GM10266 (cell line): ENCODE data around the gene MCAM.
A peak's percentile ranks its signal among the peaks of the same experiment; 100 is the strongest.

Source experiments
- DNase-seq: peaks from one replicate; pipeline ENCODE4 v3.0.0; 2012; ENCODE audit errors: extremely low spot score
- CTCF ChIP-seq: IDR thresholded peaks from 2 replicates; pipeline ENCODE4 v1.5.1; 2012; ENCODE audit warnings: mild to moderate bottlenecking, low read depth; ENCODE audit not compliant: control insufficient read depth, insufficient read depth; ENCODE audit errors: missing control alignments

Gene MCAM

GRCh38 chr11:119290894-119291497, 25.9 kb downstream of the MCAM start:
- DNase-seq = no peak
- TF ChIP-seq CTCF = no peak

DNA sequence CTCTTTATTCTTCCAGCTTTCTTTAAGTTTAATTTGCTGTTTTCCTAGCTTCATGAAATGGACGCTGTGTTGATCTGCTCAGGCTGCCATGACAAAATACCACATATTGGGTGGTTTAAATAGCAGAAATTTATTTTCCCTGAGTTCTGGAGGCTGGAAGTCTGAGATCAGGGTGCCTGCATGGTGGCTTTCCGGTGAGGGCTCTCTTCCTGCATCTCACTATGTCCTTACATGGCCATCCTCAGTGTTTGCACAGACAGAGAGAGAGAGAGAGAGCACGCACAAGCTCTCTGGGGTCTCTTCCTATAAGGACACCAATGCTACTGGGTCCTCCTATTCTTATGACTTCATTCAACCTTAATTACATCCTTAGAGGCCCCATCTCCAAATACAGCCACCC, 28.7 kb downstream of the MCAM start:
- DNase-seq = no peak

GRCh38 chr11:119285431-119285830, 31.5 kb downstream of the MCAM start:
- no peak for TF ChIP-seq CTCF
- DNase-seq = no peak

More for the DNA sequence above, 28.7 kb downstream of the MCAM start:
- no peak for TF ChIP-seq CTCF

DNA sequence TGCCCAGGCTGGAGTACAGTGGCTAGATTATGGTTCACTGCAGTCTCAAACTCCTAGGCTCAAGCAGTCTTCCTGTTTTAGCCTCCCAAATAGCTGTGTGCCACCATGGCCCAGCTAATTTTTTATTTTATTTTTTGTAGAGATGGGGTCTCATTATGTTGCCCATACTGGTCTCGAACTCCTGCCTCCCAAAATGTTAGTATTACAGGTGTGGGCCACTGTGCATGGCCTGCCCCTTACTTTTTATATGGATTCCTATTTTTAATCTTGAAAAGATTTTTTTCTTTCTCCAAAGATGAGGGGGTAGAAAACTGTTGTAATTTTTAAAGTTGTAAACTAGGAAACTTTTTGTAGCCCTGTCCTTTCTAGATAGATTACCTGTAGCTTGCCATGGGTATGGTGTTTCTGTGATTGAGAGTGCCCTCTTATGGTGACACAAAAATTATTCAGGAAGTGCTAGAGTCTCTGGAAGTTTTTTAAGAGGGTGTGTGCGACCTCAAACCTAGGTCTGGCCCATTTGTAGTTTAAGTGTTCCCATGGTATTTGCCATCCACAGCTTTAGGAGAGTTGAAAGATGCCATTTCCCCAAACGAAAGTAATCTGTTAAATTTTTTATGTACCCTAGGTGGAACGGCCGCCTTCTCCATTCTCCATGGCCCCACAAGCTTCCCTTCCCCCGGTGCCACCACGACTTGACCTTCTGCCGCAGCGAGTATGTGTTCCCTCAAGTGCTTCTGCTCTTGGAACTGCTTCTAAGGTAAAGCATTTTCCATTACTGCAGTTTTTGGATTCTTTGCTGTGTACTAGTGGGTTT, 32.4 kb downstream of the MCAM start:
- TF ChIP-seq CTCF = peak; percentile 54
- DNase-seq = peak; percentile 58

DNA sequence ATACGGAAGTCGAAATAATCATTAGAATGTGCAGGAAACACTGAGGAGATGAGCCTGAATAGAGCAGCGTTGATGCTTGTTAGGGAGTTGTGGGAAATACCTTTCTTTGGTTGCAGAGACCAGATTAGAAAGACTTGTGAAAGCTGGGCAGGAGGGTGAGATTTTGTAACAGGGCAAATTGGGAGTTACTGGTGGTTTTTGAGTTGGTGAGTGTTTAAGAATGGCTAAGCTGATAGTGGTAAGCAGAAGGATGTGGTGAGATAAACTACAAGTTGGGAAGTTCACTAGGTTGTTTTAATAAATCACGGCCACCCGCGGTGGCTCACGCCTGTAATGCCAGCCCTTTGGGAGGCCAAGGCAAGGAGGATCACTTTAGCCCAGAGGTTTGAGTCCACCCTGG, 34.4 kb downstream of the MCAM start:
- TF ChIP-seq CTCF = no peak
- DNase-seq = no peak

DNA sequence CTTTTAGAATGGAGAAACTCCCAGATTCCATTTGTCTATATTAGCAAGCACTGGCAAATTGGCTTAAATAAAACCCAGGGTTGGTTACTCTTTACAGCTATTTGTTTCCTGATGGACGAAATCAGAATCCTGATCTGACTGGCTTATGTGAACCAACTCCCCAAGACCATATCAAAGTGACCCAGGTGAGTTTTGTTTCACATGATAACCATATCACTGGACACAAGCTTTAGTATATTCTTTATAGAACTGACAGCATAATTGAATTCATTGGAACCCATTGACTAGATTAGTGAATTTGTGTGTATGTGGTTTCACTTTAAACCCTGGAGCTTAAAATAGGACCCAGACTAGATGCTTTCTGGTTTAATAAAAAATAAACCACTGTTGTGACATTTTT, 39.3 kb downstream of the MCAM start:
- no peak for TF ChIP-seq CTCF
- no peak for DNase-seq

DNA sequence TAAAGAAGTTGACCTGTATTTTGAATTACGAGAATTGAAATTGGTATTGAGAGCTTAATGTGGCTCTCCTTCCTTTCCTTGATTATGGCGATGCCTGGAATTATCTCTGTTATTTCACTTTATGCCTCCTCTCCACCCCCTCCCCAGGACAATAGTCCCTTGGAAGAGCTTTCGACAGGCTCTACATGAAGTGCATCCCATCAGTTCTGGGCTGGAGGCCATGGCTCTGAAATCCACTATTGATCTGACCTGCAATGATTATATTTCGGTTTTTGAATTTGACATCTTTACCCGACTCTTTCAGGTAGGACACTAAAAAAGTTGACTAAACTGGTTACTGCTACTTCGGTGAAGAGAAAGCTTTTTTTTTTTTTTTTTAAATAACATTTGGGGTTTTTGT, 43.2 kb downstream of the MCAM start:
- no peak for DNase-seq
- no peak for TF ChIP-seq CTCF
